Measurements from ENCODE around the gene GPANK1.

The GPANK1 gene

DNA sequence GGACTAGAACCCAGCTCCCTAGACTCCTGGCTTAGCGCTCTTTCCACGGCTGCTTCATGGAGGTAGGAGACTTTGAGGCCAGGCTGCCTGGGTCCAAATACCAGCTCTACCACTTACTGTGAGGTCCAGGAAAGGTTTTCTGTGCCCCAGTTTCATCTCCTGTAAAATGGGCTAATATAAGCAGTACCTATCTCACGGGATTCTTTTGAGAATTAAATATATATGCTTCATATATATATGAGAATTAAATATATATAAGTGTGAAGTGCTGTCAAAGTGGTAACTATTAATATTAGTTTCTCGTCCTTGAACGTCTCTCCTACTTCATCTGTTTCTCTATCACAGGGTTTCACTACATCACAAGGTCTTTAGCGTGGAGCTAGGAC, 26.3 kb upstream of the GPANK1 start:
- DNase-seq (ENCODE audit: low read depth in 2 of 2): no peak

DNA sequence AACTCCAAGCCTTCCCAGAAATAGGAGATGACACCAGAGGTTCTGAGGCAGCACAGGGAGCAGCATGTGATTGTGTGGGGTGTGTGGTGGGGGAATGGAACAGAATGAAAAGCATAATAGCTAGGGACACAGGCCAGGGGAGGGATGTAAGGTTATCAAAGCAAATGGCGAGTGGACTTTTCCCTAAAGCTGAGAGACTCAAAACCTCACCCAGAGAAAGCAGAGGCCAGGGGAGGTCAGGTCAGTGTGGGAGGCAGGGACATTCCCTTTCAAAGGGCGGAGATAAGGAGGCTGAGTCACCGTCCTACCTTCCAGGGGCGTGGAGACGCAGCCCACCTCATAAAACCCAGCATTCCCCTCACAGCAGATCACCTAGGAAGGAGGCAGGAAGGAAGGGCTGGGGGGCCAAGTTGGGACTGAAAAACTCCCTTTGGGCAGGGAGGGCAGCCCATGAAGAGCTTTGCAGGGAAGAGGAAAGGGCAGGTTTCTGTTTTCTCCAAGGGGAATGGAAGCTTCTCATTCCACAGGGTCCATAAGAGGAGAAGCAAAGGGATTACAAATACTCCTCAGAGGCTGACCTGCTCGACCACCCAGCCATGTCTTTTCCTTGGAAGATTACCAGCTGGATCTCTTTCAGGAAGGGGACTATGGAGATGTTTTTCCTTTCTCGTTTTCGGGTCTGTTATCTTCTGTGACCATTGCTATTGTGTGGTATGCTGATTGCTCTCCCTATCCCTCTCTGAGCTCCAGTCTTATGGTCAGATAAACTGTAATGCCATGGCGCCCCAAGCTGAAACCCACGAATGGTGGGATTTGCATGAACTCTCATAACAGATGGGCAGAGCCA, 25.7 kb upstream of the GPANK1 start:
- DNase-seq (ENCODE audit: low read depth in 2 of 2): no peak

GRCh38 chr6:31689249-31690110, 24.7 kb upstream of the GPANK1 start:
- no peak for DNase-seq (ENCODE audit: low read depth in 2 of 2)

GRCh38 chr6:31687860-31688693, 23.3 kb upstream of the GPANK1 start:
- DNase-seq (ENCODE audit: low read depth in 2 of 2): no peak

DNA sequence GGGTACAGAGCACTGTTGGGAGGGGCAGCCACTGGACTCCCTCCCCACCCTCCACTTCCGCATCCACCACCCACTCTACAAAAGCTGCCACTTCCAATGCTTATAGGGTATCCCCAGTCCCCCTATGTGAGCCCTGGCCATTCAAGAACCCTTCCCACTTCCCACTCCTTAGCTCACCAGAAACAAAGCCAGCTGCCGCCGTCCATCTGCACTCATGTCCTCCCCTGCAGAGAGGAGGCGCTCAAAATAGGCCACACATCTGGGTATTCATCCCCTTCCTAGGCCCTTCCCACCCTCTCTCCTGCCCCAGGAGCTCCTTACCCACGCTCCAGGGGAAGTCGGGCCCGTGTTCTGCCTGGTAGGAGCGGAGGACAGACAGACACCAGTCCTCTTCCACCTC, 22.5 kb upstream of the GPANK1 start:
- no peak for DNase-seq (ENCODE audit: low read depth in 2 of 2)

GRCh38 chr6:31686483-31686882, 21.7 kb upstream of the GPANK1 start:
- DNase-seq (ENCODE audit: low read depth in 2 of 2): no peak

GRCh38 chr6:31683591-31683990, 18.8 kb upstream of the GPANK1 start:
- DNase-seq (ENCODE audit: low read depth in 2 of 2): no peak

DNA sequence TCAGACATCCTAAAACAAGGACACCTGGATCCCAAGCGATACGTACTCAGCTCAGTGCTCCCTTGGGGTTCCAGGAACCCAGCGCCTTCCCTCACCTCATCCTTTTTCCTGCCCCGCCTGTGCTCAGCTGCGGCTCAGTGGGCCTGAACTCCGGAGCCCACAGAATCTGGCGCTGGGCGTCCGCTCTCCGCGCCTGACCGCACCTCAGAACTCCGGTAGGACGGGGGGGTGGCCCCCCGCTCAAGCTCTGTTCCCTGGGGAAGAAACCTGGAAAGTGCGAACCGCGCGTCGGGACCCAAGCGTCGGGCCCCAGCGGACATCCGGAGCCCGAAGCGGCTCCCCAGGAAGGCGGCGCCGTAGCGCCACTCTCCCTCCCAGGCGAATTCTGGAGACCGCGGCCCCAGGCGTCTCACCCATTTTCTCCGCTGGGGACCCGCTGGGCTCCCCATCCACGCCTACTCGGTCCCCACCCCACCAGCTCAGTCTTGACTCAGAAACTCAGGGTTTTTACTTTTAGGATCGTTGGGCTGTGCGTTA, 16.4 kb upstream of the GPANK1 start:
- DNase-seq (ENCODE audit: low read depth in 2 of 2): no peak

GRCh38 chr6:31680226-31681134, 15.7 kb upstream of the GPANK1 start, which contains the start of gene LY6G5C:
Gene LY6G5C, minus strand, starts transcription at chr6:31681067. Its CDS starts 694 bp downstream, at chr6:31680373.
- DNase-seq (ENCODE audit: low read depth in 2 of 2): peak; percentile 43

GRCh38 chr6:31677955-31678354, 13.2 kb upstream of the GPANK1 start:
- no peak for DNase-seq (ENCODE audit: low read depth in 2 of 2)

DNA sequence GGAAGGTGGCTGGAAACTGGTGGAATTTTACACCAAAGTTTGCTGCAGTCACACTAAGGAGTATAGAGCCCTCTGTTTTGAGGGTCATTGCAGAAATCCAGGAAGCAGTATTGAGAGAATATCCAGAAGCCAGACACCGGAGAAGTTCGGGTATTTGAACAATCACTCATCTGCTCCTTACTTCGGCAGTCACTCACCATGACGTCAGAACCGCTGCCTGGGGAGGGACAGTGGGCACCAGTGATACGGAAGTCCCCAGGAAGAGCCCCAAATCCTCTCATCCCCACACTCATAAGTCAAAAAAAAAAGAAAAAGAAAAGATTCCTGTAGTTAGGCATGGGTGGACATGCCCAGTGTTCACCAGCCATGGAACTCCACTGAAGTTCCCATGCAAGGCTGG, 12.1 kb upstream of the GPANK1 start:
- no peak for DNase-seq (ENCODE audit: low read depth in 2 of 2)

- DNase-seq (ENCODE audit: low read depth in 2 of 2): no peak
Observed at GRCh38 chr6:31676322-31676903, 11.6 kb upstream of the GPANK1 start.

DNA sequence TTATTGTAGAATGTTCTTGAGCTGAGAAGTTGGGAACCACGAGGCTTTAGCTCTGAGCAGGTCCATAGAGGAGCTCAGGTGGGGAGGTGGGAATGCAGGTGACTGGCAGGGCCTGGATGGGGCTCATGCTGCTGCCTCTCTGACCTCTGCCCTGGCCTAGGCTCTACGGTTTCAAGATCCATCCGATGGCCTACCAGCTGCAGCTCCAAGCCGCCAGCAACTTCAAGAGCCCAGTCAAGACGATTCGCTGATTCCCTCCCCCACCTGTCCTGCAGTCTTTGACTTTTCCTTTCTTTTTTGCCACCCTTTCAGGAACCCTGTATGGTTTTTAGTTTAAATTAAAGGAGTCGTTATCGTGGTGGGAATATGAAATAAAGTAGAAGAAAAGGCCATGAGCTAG, 4.9 kb upstream of the GPANK1 start, which contains the start of gene LY6G5B:
TSS of gene LY6G5B (plus strand) at position 301 of the 400 bp plus-strand sequence. CDS start 975 bp downstream, outside the sequence.
- DNase-seq (ENCODE audit: low read depth in 2 of 2): no peak

- no peak for DNase-seq (ENCODE audit: low read depth in 2 of 2)
Observed at GRCh38 chr6:31666337-31666965, 1.7 kb upstream of the GPANK1 start.

DNA sequence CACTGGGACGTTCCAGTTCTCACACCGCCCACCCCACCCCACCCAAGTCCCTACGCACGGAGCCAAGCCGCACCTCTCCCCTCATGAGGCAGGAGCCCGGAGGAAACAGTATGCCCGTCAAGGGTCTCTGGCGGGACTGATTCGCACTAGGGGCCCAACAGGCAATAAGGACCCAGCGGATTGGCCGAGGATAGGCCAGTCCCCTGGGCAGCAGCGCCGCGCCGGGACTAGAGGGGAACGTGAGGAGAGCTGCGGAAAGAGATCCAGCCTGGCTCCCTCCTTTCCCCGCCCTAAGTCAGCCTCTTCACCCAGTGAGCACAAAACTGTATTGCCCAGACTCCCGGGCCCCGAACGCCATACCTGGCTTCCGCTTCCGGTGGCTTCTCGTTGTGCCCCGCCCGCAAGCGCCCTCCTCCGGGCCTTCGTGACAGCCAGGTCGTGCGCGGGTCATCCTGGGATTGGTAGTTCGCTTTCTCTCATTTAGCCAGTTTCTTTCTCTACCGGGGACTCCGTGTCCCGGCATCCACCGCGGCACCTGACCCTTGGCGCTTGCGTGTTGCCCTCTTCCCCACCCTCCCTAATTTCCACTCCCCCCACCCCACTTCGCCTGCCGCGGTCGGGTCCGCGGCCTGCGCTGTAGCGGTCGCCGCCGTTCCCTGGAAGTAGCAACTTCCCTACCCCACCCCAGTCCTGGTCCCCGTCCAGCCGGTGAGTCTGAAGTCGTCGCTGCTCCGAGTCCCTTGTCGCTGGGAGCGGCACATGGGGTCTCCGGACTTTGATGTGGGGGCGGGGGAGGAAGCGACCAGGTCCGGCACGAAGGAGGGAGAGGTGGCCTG, 922 bp upstream of the GPANK1 start, which contains the start of gene CSNK2B:
TSS of gene CSNK2B (plus strand) at position 580 of the 836 bp plus-strand sequence. CDS start 752 bp downstream, outside the sequence.
- peak; percentile 98 for DNase-seq (ENCODE audit: low read depth in 2 of 2)

GRCh38 chr6:31663961-31664789, 622 bp downstream of the GPANK1 start:
- DNase-seq (ENCODE audit: low read depth in 2 of 2): no peak

GRCh38 chr6:31663126-31663960, 1.5 kb downstream of the GPANK1 start:
- DNase-seq (ENCODE audit: low read depth in 2 of 2): no peak

Measured in stimulated activated CD8-positive, alpha-beta memory T cell treated with anti-CD3 and anti-CD28 coated beads, Interleukin-7, amount 100 ng/mL, for 4 hours (primary cell).